ENCODE results near the gene AAGAB.

AAGAB gene

GRCh38 chr15:67181221-67181639, 73.2 kb downstream of the AAGAB start:
- DNase-seq (ENCODE audit: low read depth in 1 of 2, low spot score in 1 of 2), result no peak
- H3K27ac ChIP-seq (replicated peaks), result no peak overlapping the region
- TF ChIP-seq REST (IDR thresholded peaks at IDR 0.05; ENCODE audit: insufficient replicate concordance, low read depth) (no peak), GABPA (IDR thresholded peaks at IDR 0.05; ENCODE audit: low read depth) (no peak), POLR2AphosphoS5 (IDR thresholded peaks at IDR 0.05; ENCODE audit: low read depth) (no peak), SPI1 (IDR thresholded peaks at IDR 0.05; ENCODE audit: borderline replicate concordance, low read depth) (no peak)
- TF ChIP-seq, protein P1, sequence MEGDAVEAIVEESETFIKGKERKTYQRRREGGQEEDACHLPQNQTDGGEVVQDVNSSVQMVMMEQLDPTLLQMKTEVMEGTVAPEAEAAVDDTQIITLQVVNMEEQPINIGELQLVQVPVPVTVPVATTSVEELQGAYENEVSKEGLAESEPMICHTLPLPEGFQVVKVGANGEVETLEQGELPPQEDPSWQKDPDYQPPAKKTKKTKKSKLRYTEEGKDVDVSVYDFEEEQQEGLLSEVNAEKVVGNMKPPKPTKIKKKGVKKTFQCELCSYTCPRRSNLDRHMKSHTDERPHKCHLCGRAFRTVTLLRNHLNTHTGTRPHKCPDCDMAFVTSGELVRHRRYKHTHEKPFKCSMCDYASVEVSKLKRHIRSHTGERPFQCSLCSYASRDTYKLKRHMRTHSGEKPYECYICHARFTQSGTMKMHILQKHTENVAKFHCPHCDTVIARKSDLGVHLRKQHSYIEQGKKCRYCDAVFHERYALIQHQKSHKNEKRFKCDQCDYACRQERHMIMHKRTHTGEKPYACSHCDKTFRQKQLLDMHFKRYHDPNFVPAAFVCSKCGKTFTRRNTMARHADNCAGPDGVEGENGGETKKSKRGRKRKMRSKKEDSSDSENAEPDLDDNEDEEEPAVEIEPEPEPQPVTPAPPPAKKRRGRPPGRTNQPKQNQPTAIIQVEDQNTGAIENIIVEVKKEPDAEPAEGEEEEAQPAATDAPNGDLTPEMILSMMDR (IDR thresholded peaks at IDR 0.05; ENCODE audit: insufficient read depth, low read length), result no peak
- H3K4me3 ChIP-seq (replicated peaks; ENCODE audit: insufficient read depth, low read length), result no peak overlapping the region
- H3K27me3 ChIP-seq (ENCODE audit: insufficient read depth, poor library complexity, severe bottlenecking), result no peaks in the 10 kb centered on the region

- Histone ChIP-seq H3K4me3 (replicated peaks; ENCODE audit: insufficient read depth, low read length) (no peak overlapping the region), H3K27ac (replicated peaks) (no peak overlapping the region), H3K27me3 (ENCODE audit: insufficient read depth, poor library complexity, severe bottlenecking) (no peaks in the 10 kb centered on the region)
- TF ChIP-seq SPI1 (IDR thresholded peaks at IDR 0.05; ENCODE audit: borderline replicate concordance, low read depth), result no peak
- TF ChIP-seq, protein P1 (IDR thresholded peaks at IDR 0.05; ENCODE audit: insufficient read depth, low read length), result no peak
- no peak for DNase-seq (ENCODE audit: low read depth in 1 of 2, low spot score in 1 of 2)
These were observed 73.8 kb downstream of the AAGAB start for GRCh38 chr15:67180514-67181191.

GRCh38 chr15:67180035-67180434, 74.4 kb downstream of the AAGAB start:
- Histone ChIP-seq H3K27me3 (ENCODE audit: insufficient read depth, poor library complexity, severe bottlenecking) (no peaks in the 10 kb centered on the region), H3K4me3 (replicated peaks; ENCODE audit: insufficient read depth, low read length) (no peak overlapping the region), H3K27ac (replicated peaks) (no peak overlapping the region)
- TF ChIP-seq REST (IDR thresholded peaks at IDR 0.05; ENCODE audit: insufficient replicate concordance, low read depth) (no peak), POLR2AphosphoS5 (IDR thresholded peaks at IDR 0.05; ENCODE audit: low read depth) (no peak), SPI1 (IDR thresholded peaks at IDR 0.05; ENCODE audit: borderline replicate concordance, low read depth) (no peak), GABPA (IDR thresholded peaks at IDR 0.05; ENCODE audit: low read depth) (no peak)
- TF ChIP-seq, protein P1 (IDR thresholded peaks at IDR 0.05; ENCODE audit: insufficient read depth, low read length), result no peak
- no peak for DNase-seq (ENCODE audit: low read depth in 1 of 2, low spot score in 1 of 2)

Measured in HL-60 (cell line).